ENCODE measurements around the gene PACRG. TPM values are rescaled to one million over a fixed set of nuclear protein-coding genes. Genes with fewer than 3 reads are reported as not detected.
A peak's percentile ranks its signal among the peaks of the same experiment; 100 is the strongest.

PACRG gene
- total RNA-seq, 1 donor from 2014 or later = 11.5 TPM

DNA sequence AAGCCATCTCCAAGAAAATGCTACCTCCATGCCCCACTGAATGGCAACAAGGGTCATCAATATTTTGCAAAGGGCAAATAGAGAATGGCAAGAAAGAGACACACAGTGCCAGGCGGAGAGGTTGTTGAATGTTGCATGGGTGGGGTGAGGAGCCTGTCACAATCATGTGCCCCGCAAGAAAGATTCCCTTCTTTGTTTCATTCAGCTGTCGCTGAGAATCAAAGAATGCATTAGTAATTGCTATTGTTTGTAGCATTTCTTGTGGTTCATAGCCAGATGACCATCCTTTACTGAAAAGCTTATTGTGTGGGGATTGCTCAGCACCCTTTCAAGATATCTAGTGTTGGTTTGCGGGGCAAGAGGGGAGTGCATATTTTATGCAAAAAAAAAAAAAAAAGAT lies 520.3 kb downstream of the PACRG start:
- DNase-seq = no peak

DNA sequence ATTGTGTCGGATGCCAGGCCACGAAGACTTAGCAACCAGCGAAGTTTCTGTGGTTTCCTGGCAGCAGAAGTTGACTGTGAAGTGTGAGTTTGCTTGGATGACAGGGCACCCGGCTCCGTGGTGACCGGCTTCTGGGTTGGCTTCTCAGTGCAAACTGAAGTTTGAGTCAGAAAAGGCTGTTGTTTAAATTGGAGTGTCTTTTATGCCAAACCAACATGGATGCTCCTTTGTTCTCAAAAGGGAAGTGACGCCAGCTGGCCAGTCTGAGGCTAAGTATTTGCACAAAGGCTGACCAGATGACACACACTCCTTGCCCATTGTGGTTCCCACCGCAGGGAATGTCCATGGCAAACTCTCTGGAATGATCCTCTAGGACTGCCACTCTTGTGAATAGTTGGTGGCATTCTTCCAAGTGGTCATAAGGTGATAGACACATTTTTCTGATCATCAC lies 521.9 kb downstream of the PACRG start:
- no peak for DNase-seq

DNA sequence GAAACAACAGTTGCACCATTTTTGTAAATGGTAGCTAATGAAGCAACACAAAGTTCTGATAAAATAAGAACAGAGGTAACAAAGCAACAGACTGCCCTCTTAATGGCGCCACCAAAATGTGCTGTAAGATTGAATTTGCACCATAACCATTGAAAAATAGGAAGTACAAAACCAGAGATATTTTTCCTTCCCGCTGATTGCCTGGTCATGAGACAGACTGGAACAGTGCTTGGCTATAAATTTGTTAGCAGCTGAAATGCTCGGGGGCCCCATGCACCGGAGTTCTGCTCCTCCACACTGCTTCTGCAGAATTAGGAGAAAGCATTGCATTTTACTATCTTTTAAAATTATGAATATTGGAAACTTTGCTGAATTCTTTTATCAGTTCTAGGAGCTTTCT lies 522.3 kb downstream of the PACRG start:
- DNase-seq = no peak

DNA sequence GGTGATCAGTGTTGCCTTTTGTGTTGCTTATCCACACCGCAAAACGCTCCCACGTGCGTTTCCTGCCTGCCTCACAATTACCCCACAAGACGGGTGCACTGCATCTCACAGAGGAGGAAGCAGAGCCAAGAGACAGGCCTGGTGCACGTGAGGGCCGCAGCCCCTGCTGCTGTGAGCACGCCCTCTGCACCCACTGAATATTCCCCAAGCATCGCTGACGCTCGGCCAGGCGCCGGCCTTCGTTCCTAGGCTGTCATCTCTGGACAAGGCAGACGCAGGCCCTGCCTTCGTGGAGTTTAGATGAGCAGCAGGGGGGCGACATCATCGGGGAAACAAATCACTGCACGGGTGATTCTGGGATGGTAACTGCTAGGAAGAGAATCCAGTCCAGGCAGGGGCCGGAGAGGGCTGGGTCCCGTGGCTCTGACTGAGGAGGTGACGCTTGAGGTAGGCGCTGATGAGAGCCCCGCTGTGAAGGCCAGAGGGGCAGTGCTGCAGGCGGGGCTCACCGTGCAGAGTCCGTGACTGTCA lies 524.4 kb downstream of the PACRG start:
- DNase-seq = no peak

DNA sequence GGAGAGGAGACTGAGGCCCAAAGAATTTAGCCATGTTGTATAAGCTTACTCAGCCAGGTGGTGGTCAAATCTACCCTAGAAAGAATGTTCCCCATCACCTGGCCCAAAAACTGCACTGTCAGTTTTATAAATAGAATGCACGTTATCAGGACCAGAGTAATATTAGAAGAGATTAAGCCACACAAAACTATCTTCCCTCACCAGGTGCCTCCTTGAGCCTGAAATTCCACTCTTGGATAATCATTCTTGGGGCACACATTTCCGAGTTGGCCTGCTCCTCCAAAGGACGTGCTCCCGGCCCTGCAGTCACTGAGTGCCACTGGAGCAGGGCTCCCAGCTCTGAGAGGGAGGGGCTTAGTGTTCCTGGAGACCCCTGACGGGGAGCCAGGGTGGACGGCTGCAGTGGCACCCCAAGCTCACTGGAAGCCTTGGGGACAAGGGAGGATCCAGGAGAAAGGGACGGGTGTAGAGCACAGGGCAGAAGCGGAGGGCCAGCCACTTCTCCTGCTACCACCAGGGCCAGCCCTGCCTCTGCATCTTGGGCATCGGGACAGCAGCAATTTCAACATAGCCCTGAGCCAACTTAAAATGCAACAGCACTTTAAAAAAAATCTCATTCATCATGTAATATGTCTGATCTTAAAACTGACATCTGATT lies 525.9 kb downstream of the PACRG start:
- peak; percentile 23 for DNase-seq

DNA sequence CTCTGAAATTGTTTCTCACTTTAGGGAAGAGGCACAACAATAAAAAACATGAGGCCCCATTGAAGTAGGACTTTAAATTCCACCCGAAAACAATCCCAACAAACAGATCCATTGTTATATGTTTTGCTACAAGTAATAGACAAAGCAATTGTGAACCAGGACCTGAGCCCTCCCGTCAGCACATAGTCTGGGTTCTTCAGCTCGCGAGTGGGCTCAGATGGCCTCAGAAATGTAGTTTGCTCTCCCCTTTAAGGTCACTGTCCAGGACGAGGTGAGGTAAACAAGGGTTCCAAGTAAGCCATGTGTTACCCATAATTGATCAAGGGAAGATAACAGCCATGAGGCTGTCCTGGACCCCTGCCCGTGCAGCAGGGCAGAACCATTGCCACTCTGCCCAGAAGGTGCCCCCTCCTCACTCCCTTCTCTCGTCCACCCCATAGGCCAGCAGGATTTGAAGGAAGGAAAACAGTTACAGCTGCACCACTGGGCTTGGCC lies 526.6 kb downstream of the PACRG start:
- no peak for DNase-seq

DNA sequence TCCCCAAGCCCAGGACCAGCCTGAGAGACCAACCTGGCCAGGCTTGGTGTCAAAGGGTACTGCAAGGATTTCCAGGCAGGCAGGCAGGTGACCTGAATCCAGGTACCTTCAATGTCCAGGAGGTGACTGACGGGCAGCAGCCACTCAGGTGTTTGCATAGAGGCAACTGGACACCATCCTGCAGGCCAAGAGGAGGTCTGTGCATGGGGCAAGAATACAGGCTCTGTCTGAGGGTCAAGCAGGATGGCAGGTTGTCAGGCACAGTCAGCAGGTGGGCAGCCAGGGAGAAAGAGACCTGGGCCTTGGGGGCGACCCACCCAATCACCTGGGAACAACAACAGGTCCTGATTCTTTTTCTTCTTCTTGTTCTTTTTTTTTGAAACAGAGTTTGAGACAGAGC lies 527.5 kb downstream of the PACRG start:
- DNase-seq = no peak

DNA sequence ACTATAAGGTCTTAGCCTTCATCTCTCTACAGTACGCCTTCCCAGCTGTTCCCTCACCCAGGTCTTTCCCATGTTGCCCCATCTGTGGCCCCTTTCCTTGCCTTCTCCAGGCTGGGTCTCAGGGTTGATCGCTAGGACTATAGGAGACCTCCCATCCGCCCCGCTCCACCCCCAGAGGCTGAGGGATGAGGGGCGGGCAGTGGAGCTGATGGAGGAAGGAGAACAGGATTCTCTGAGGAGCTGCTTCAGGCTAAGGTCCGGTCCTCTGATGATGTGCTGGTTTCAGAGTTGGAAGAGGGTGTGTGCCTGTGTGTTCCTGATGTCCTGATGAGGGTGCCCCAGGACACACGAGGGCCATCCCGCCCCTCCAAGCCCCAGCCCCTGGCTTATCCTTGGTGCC lies 531.9 kb downstream of the PACRG start:
- no peak for DNase-seq

DNA sequence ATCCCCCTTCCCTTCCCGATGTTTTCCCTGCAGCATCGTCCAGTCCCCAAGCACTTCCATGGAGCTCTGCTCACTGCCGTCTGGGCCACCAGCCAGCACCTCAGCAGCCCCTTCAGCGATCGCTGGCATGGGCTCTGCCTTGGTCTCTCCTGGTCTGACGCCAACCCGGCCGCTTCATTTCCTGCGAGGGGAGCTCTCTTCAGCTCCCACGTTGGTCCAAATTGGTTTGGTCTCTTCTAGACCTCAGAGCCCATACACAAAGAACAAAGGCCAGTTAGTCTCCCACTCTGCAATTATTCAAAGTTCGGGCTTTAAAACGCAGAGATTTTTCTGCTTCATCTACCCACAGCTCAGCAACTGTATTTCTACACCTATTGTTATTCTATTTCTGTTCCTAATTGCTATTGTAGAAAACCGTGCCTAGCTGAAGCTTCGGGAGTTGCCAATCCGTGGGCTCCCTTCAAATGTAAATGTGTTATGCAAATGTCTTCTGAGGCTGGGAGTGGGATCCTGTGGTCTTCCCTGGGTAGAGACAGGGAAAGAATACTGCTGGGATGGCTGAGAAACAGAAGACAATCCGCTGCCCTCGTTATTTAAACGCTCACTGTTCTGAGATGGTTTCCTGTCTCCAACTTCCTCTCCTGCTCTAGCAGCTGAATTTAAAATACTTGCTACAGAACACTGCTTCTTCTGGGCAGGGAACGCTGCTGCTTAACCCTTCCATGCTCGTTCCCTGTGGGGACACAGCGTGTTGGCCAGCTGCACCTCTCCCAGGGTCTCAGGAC lies 532.5 kb downstream of the PACRG start:
- peak; percentile 58 for DNase-seq

DNA sequence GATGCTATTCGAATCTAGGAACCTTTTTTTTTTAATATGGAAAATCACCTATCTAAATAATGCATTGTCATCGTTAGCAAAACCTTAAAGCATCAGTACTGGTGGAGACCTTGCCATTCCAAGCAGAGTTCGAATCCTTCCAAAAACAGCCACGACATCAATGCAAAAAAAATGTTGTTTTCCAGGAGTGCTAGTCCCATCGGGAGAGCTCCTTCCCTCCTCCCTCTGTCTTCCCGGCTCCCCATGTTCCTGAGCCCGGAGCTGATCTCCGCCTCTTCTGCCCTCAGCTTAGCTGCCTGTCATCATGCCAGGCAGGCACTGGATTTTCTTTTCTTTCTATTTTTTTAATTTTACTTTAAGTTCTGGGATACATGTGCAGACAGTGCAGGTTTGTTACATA lies 533.1 kb downstream of the PACRG start:
- no peak for DNase-seq

DNA sequence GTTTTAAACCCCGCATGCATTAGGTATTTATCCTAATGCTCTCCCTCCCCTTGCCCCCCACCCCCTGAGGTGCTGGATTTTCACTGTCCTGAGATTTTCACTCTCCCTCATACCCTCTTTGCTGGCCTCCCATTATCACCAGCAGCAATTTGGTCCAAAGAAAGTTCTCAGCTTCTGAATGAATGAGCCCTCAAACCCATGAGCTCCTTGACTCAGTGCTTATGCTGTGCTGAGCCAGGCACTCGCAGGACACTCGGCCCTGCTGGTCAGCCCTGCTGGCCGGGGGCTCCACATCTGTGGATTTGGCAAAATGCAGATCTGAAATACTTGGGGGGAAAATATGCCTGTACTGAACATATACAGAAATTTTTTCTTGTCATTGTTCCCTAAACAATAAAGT lies 533.6 kb downstream of the PACRG start:
- DNase-seq = no peak

DNA sequence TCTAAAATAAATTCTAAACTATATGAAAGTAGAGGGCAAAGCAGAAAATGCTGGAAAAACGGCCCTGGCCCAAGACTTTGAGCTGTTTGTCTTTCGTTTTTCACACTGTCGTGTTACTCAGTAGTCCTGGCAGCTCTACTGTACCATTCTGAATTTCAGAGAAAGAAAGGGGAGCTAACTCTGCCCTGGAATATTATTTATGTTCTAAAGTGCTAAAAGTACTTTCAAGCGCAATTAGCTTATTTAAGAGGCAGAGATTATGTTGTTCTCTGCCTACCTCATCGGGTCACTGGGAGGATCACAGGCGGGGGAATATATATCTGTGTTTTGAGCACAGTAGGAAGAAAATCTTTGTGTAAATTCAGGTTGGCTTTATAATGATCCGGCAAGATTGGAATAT lies 534.3 kb downstream of the PACRG start:
- DNase-seq = no peak

DNA sequence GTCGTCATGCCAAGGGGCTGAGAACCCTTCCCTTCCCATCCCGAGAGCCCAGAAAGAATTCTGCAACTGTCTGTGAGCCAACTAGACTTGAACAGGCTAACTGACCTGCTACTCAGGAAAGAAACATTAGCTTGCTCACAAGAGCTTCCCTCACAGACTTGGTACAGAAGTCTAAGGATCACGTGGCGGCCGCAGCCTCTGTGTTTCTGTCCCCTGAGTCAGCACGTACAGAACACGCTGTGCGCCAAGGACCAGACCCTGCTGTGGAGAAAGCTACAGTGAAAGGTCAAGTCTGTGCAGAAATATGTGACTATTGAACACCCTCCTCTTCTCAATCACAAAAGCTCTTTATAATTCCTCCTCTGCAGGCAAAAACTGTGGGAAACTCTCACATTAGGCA lies 535.4 kb downstream of the PACRG start:
- peak; percentile 41 for DNase-seq

DNA sequence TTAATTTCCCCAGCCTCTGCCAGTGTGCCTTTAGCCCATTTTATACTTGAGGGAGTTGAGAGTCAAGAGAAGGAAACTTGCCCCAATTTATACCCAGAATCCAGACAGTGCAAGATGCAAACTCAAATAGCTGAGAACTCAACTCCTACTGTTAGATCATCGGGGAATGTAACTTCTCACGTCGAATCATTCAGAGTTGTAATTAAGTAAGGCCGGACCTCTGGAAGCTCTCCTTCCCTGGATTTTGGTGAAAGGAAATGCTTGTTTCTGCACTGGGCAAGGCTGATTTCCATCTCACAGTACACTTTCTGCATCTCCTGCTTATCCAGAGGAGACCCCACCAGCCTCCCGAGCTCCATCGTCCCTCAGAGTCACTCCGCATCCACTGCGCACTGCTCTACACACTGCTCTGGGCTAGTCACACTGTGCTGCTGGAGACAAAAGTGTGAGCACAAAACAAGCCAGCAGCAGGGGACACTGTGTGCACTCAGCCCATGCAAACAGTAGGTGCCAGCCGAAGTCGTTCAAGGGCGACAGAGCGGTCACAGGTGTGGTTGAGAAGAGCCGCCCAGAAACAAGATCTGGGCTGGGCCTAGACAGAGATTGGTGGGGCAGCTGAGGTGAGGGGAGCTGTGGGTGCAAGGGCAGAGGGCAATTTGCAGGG lies 536.4 kb downstream of the PACRG start:
- no peak for DNase-seq

DNA sequence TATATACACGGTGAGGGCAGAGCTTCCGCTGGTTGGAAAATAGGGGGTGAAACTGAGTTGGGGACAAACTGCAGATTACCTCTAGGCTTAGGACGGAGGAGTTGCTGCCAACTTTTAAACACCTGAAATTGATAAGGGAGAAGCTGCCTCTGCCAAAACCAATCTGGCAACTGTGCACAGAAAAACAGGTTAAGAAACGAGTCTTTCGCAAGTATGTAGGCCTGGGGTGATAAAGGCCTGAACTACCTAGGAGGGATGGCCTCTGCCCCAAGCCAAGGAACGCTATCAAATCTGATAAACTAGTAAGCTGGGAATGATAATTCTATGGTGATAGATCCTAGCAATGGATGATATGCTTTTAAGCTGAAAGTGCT lies 536.9 kb downstream of the PACRG start:
- no peak for DNase-seq

DNA sequence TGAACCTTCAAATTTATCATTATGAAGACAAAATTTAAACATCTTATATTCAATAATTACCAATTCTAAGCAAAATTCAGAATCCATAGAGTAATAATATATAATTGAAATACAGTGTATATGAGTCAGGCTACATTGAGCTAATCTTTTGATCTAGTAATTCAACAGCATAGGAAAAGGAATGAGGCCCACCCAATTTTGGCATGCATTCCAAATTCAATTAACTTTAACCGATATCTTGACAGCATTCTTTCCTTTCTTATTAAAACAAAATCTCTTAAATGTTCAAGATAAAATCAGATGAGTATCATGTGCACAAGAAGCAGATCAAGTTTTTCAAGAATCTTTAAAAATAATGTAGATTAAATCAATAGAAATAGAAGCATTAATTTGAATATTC lies 553.9 kb downstream of the PACRG start:
- no peak for DNase-seq

DNA sequence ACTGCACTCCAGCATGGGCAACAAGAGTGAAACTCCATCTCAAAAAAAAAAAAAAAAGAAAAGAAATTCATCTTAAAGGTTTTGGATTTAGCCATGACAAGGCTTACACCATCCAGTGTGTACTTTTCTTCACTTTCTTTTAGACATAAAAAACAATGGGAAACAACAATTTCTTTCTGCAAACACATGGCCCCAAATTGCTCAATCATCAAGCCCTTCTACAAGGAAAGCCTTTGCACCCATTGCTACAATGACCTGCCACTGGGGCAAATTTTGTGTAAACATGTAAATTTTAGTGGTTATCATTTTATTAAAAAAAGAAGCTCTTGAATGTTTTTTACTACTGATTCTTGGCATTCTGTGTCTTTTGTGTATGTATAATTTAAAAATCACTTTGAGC lies 554.9 kb downstream of the PACRG start:
- DNase-seq = no peak

DNA sequence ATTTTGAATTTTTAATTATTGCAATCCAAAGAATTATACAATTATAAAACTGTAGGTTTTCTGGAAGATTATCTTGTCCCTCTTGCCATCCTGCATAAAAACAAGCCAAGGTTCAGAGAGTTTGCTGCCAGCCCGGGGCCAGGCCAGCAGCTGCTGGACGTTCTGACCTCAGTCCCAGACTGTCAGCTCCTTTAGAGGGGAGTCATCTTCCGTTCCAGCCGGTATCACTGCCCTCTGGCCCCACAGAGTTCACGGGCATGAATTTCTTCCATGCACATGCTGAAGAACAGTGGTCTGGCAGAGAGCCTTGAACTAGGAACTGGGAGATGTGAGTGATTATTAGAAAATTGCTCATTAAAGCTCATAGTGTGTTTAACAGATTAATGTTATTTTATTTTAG lies 556.4 kb downstream of the PACRG start:
- DNase-seq = no peak

DNA sequence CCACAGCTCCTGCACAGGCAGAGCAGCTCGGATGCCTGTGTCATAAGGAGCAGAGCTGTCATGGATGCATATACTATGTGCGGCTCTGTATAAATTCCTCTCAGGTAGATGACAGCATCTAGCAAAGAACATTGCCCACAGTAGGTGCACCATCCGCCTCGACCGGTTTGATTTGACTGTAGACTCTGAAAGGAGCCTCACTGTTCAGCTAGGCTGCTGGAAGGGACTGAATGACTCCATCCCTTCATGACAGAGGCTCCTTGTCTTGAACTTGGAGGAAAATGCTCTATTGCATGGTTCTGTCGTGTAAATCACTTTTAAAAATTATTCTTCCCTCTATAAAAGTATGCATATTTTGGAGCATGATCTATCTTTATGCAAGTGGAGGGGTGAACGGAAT lies 557.9 kb downstream of the PACRG start:
- DNase-seq = no peak

DNA sequence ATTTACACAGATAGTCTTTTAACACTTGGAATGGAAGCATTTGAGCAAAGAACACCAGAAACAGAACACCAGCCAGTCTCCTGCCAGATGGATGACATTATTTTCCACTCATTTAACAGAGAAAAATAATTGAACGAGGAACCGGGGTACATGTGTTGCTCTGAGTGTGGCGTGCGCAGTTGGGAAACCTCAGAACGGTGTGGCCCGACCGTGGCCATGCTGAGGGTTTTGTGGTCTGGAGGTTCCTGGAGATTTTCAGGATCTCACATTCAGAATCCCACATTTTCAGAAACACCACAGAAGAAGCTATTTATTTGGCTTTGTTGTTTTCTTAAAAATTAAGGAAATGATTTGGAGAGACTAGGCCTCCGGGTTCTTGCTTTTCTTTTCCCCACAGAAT lies 559.9 kb downstream of the PACRG start:
- no peak for DNase-seq

DNA sequence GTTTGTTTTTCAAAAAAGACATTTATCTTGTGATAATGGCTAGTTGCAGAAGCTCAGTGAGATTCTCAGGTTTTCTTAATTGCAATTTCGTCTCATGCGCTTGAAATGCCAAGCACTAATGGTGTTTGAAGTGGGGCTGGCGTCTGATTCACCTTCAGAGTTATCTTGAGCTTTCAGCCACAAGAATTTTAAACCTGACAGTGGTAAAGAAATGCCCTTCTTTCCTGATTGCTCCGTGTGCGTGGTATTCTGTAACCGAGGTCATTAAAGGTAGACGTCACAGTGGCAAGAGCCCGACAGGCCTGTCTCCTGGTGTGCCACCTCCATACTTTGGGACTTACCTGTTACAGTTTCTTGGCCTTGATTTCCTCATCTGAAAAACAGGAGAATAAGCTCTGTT lies 560.3 kb downstream of the PACRG start:
- no peak for DNase-seq

DNA sequence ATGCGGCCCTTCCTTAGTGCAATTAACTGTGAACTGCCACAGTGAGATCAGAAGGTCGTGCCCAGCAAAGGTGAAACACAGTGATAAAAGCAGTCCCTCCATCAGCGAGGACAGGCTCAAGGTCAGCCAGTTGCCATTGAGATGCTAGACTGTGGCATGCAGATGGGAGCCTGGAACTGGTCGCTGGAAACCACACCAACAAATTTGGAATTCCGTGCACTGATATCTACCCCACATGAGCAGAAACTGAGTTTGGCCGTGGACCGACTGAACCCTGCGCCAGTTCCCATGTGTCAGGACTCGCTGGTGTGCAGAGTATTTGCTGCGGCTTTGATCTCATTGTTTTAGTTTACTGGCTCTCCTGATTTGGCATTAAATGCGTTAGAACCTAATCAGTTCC lies 561.1 kb downstream of the PACRG start:
- DNase-seq = no peak

DNA sequence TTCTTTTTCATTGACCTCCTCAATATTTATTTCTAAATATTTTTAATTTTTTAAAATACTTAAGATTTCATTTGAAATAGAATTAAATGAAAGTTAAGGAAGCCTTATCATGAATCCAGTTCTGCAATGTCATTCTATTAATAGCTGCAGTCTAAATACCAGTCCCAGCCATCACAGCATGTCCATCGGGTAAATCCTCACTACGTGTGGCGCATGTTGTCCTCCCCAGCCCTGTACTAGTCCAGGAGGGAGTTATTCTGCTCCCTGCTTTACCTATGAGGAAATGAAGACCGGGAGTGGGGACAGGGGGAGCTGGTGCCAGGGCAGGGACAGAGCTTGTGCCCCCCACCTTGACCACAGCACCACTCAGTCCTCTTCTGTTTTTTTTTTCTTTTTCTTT lies 561.7 kb downstream of the PACRG start:
- DNase-seq = peak; percentile 47

All from tongue (tissue), 2 donors.